Smooth muscle cell (in vitro differentiated cells): Measurements from ENCODE around the gene RITA1. TPM values are rescaled to one million over a fixed set of nuclear protein-coding genes. Genes with fewer than 3 reads are reported as not detected.
A peak's percentile ranks its signal among the peaks of the same experiment; 100 is the strongest.

Experiments used
- DNase-seq: peaks from one replicate; lab custom pipeline; 2025; ENCODE audit not compliant: unreplicated experiment; lab: John Stamatoyannopoulos, UW
- H2AFZ ChIP-seq: fragments of 200-600 bp; sonication (generic); 2 replicates; pipeline ENCODE4 v1.6.0; 2016; ENCODE audit warnings: antibody characterized with exemption, low read depth, mild to moderate bottlenecking
- H3F3A ChIP-seq: fragments of 200-600 bp; sonication (generic); 2 replicates; pipeline ENCODE4 v1.6.0; 2017; ENCODE audit warnings: antibody characterized with exemption, low read depth
- H3K27ac ChIP-seq: fragments of 200-600 bp; sonication (generic); 2 replicates; pipeline ENCODE4 v1.5.1; 2016; ENCODE audit warnings: low read depth, mild to moderate bottlenecking
- H3K27me3 ChIP-seq: fragments of 200-600 bp; sonication (generic); 2 replicates; pipeline ENCODE4 v1.6.1; 2016; ENCODE audit warnings: low read depth, mild to moderate bottlenecking
- H3K36me3 ChIP-seq: fragments of 200-600 bp; sonication (generic); 2 replicates; pipeline ENCODE4 v1.5.1; 2016; ENCODE audit warnings: low read depth
- H3K4me1 ChIP-seq: fragments of 200-600 bp; sonication (generic); 2 replicates; pipeline ENCODE4 v1.5.1; 2016; ENCODE audit warnings: low read depth
- H3K4me2 ChIP-seq: fragments of 200-600 bp; sonication (generic); 2 replicates; pipeline ENCODE4 v1.6.0; 2016; ENCODE audit warnings: mild to moderate bottlenecking
- H3K4me3 ChIP-seq: fragments of 200-600 bp; sonication (generic); 2 replicates; pipeline ENCODE4 v1.5.1; 2016; ENCODE audit warnings: mild to moderate bottlenecking
- H3K79me2 ChIP-seq: fragments of 200-600 bp; sonication (generic); 2 replicates; pipeline ENCODE4 v1.6.0; 2016; ENCODE audit warnings: low read depth, mild to moderate bottlenecking
- H3K9ac ChIP-seq: fragments of 200-600 bp; sonication (generic); 2 replicates; pipeline ENCODE4 v1.6.0; 2016; ENCODE audit warnings: low read depth
- H3K9me3 ChIP-seq: fragments of 200-600 bp; sonication (generic); replicated peaks from 2 replicates; pipeline ENCODE4 v1.5.1; 2016; ENCODE audit warnings: low read depth
- H4K20me1 ChIP-seq: fragments of 200-600 bp; sonication (generic); 2 replicates; pipeline ENCODE4 v1.6.0; 2016; ENCODE audit warnings: low read depth
- CTCF ChIP-seq: fragments of 200-600 bp; sonication (generic); IDR thresholded peaks from 2 replicates; pipeline ENCODE4 v1.5.1; 2017; ENCODE audit warnings: borderline replicate concordance, mild to moderate bottlenecking, antibody characterized with exemption; ENCODE audit not compliant: insufficient read depth, poor library complexity, severe bottlenecking
- WGBS: methylation state at CpG from one replicate; pipeline ENCODE4 v1.1.7; 2016; ENCODE audit warnings: low lambda C conversion rate; 5-methylcytosine and 5-hydroxymethylcytosine counted together
- microRNA-seq: library from miRNA; unstranded; fragments of <30 nt; microRNA quantifications from one replicate; pipeline ENCODE4, GENCODE V29; 2016; ENCODE audit warnings: borderline number of aligned reads
- polyA plus RNA-seq: library from polyadenylated mRNA; unstranded; fragments of >200 nt; fragmentation: Nextera tagmentation; extraction: Ambion mirVana; gene quantifications from 2 replicates; pipeline ENCODE4 v1.2.1, GENCODE V29; 2016
- small RNA-seq: library from RNA; depleted of rRNA; stranded (forward); fragments of <200 nt; gene quantifications from one replicate; pipeline ENCODE3, GENCODE V24; 2014
- total RNA-seq: library from RNA; depleted of rRNA; stranded (reverse); fragments of >200 nt; gene quantifications from 2 replicates; pipeline ENCODE4 v1.2.3, GENCODE V29; 2014

RITA1 gene
- total and polyA plus RNA-seq, 2 experiments from 2014 or later = 9.6 to 12.2 TPM

DNA sequence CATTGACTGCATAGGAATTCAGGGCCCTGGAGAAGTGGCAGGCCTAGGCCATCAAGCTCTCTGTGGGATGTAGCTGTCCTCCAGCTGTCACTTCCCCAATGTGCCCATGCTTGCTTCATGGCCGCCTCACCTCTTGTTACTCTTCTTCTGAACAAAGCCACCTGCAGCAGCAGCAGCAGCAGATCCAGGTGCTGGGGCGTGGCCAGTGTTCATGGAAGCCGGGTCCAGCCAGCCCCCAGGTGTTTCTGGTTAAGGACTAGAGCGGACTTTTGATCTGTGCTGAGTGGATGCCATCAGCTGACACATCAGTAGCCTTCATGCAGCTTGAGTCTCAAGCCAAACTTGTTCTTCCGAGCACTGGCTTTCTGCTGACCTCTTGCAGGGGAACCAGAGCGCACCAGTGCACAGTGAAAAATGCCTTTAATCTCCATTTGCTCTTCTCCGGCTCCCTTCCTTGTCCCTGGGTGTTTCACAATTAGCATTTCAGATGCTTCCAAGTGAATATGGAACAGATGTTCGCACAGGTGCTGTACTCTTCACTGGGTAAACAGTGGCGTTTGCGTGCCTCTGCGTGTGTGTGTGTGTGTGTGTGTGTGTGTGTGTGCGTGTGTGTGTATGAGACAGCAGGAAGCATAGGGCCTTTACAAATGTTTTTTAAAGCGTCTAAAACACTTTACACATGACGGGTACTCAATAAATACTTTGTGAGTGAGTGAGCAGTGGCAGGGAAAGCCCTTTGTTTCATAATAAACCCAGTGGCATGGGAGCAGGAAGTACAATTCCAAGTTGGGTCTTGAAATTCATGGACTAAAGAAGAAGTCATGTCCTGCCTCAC is 55.9 kb downstream of the RITA1 start:
- peaks cover 29% of the 10 kb centered on the region for H3F3A ChIP-seq
- no peaks in the 10 kb centered on the region for H3K9me3 ChIP-seq
- H3K4me3 ChIP-seq = no peak overlapping the region
- no peaks in the 10 kb centered on the region for H3K36me3 ChIP-seq
- no peaks in the 10 kb centered on the region for H4K20me1 ChIP-seq
- peak; percentile 41 for DNase-seq
- peak overlapping the region; percentile 58 for H3K4me2 ChIP-seq
- H3K79me2 ChIP-seq = no peaks in the 10 kb centered on the region
- no peak overlapping the region for H2AFZ ChIP-seq
- WGBS = 48% methylated on average over 14 of the region's 14 CpGs
- H3K9ac ChIP-seq = peak overlapping the region; percentile 91
- TF ChIP-seq CTCF = no peak
- no peaks in the 10 kb centered on the region for H3K27me3 ChIP-seq
- peak overlapping the region; percentile 99 for H3K27ac ChIP-seq
- H3K4me1 ChIP-seq = peaks cover 11% of the 10 kb centered on the region

Small RNA genes lying within 50 kb of the gene (microRNA-seq; reads per million reads assigned to microRNA genes)
- not detected for gene MIR7106

Small RNA genes lying within 50 kb of the gene (small RNA-seq; reads per million reads assigned to genes)
- gene MIR7106 (not detected), gene RF00019 (not detected)

Other genes starting within 250 kb of the RITA1 start
- 0.13 and 1.1 TPM in 2 replicates for gene OAS3, start 247.2 kb upstream of the RITA1 start, total RNA-seq
- 1.9 TPM in 1 of 2 replicates, not detected in the other for gene OAS3, start 247.2 kb upstream of the RITA1 start, polyA plus RNA-seq
- not detected in 2 replicates for gene OAS2, start 207.2 kb upstream of the RITA1 start, total RNA-seq
- not detected in 2 replicates for gene OAS2, start 207.2 kb upstream of the RITA1 start, polyA plus RNA-seq
- gene DTX1, start 129.0 kb upstream of the RITA1 start, total RNA-seq = 0.09 and 0.13 TPM in 2 replicates
- 1.1 TPM in 1 of 2 replicates, not detected in the other for gene DTX1, start 129.0 kb upstream of the RITA1 start, polyA plus RNA-seq
- not detected in 2 replicates for gene RASAL1, start 50.0 kb upstream of the RITA1 start, total RNA-seq
- gene RASAL1, start 50.0 kb upstream of the RITA1 start, polyA plus RNA-seq = not detected in 2 replicates
- gene CFAP73, start 36.0 kb upstream of the RITA1 start, total RNA-seq = not detected in 2 replicates
- not detected in 2 replicates for gene CFAP73, start 36.0 kb upstream of the RITA1 start, polyA plus RNA-seq
- 19.3 and 39.3 TPM in 2 replicates for gene DDX54, start 243 bp upstream of the RITA1 start, total RNA-seq
- gene DDX54, start 243 bp upstream of the RITA1 start, polyA plus RNA-seq = 28.3 and 32.5 TPM in 2 replicates
- gene TPCN1, start 35.7 kb downstream of the RITA1 start, total RNA-seq = 12.1 and 12.9 TPM in 2 replicates
- gene TPCN1, start 35.7 kb downstream of the RITA1 start, polyA plus RNA-seq = 29.2 and 29.6 TPM in 2 replicates
- gene SLC8B1, start 149.4 kb downstream of the RITA1 start, total RNA-seq = 14.3 and 17.5 TPM in 2 replicates
- gene SLC8B1, start 149.4 kb downstream of the RITA1 start, polyA plus RNA-seq = 11.8 and 13.8 TPM in 2 replicates
- 14.2 and 19.6 TPM in 2 replicates for gene PLBD2, start 172.9 kb downstream of the RITA1 start, total RNA-seq
- gene PLBD2, start 172.9 kb downstream of the RITA1 start, polyA plus RNA-seq = 28.2 and 32.9 TPM in 2 replicates
- gene SDS, start 218.2 kb downstream of the RITA1 start, total RNA-seq = not detected in 2 replicates
- not detected in 2 replicates for gene SDS, start 218.2 kb downstream of the RITA1 start, polyA plus RNA-seq
- gene SDSL, start 236.7 kb downstream of the RITA1 start, total RNA-seq = 0.81 and 6.7 TPM in 2 replicates
- gene SDSL, start 236.7 kb downstream of the RITA1 start, polyA plus RNA-seq = 3.6 and 5.4 TPM in 2 replicates